Activated CD4-positive, alpha-beta T cell treated with anti-CD3 and anti-CD28 coated beads, Interleukin-2, amount 50 U/mL, for 16 hours (primary cell): ENCODE results near the gene SNX13.
"Not testable (repeated sequence)": the region's sequence is repeated elsewhere in the genome, so short reads cannot be mapped to it uniquely, and the experiment has no call there.

Source experiments
- DNase-seq: peaks from one replicate; pipeline ENCODE4 v3.0.0-alpha.2; 2020

The SNX13 gene

DNA sequence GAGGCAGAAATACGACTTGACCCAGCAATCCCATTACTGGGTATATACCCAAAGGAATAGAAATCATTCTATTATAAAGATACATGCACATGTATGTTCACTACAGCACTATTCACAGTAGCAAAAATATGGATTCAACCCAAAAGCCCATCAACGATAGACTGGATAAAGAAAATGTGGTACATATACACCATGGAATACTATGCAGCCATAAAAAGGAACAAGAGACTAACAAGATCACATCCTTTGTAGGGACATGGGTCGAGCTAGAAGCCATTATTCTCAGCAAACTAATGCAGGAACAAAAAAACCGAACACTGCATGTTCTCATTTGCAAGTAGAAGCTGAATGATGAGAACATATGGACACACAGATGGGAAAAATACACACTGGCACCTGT lies 31.0 kb downstream of the SNX13 start:
- not testable (repeated sequence) for DNase-seq

DNA sequence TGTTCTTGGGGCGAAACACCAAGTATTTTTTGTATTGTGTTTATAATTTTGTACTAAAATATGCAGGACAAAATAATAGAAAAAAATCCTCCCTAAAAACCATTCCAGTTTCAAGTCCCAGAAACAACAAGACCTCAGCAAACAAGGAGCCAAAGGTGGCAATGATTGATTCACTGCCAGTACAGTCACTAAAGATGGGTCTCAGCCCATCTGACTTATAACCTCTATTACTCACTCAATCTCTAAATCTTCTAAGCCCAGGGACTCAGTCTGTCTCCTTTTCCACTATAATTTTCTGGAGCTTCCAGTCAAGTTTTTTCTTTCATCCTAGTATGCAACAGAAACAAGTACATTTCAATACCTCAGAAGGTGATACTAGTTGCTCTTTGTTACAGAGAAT lies 33.3 kb downstream of the SNX13 start:
- DNase-seq, result no peak

DNA sequence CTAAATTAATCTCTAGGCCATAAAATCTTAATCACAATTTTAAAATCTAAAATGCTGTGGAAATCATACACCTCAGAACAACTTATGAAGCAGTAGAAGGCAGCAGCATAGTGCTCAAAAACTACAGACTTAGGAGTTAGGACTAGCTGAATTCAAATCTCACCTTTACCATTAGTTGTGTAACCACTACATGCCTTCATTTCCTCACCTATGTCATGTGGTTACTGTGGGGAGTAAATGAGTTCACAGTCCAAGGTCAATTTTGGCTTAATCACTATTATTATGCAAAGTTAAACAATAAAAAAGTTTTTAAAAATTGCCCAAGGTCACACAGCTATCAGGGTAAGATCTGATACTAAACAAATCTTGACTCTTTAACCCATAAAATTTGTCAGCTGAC lies 37.0 kb downstream of the SNX13 start:
- peak; percentile 10 for DNase-seq

DNA sequence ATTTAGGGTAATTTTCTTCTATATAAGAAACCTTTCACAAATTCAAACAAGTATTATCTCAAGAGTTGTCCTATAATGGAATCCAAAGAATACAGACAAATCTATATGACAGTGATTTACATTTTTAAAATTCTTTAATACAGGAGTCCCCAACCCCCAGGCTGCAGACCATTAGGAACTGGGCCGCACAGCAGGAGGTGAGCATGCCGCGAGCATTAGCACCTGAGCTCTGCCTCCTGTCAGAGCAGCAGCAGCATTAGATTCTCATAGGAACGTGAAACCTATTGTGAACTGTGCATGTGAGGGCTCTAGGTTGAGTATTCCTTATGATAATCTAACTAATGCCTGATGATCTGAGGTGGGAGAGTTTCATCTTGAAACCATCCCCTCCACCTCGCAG lies 37.7 kb downstream of the SNX13 start:
- DNase-seq, result no peak

DNA sequence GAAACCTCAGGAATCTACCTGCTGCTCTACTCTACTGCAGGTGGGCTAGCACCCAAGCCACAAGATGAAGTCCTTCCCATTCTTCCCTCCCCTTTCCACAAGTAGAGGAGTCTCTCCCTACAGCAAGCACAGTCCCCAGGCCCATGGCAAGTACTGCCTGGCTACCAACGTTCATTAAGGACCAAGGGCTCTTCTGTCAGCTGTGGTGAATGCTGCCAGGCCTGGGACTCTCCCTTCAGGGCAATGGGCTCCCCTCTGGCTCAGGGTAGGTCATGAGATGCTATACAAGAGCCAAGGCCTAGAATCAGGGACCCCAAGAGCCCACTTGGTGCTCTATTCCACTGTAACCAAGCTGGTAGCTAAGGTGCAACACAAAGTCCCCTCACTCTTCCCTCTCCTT lies 39.8 kb downstream of the SNX13 start:
- DNase-seq, result no peak

DNA sequence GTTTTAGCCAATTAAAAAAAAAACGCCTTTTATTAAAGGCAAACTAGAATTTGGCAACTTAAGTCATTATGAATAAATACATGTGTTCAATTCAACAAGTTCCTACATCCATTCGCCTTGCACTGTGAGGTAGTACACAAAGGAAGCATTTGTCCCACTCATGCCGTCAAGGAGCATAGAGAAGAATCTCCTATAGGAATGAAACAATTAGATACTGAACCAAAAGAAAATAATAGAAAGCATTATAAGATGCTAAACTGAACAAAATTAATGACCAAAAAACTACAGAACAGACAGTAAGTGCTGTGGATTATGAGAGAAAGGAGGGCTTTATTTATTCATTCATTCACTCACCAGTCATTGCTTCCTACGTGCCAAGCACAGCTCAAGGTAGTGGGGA lies 42.2 kb downstream of the SNX13 start:
- no peak for DNase-seq

DNA sequence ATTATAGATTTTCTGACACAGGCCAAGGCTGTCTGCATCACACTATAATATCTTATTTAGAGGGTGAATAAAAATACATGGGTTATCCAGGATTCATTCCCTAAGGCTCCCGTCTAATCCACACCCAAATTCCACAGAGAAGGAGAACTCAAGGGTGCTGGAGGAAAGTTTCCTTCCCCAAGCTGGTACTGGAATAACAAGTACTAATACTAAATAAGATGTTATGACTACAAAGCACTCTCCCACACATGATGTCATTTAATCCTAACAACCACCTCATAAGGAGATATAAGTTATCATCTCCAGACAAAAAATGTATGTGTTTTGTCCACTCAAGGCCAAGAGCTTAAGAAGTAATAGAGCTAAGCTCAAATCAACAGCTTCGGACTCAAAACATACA lies 53.0 kb downstream of the SNX13 start:
- DNase-seq, result no peak

DNA sequence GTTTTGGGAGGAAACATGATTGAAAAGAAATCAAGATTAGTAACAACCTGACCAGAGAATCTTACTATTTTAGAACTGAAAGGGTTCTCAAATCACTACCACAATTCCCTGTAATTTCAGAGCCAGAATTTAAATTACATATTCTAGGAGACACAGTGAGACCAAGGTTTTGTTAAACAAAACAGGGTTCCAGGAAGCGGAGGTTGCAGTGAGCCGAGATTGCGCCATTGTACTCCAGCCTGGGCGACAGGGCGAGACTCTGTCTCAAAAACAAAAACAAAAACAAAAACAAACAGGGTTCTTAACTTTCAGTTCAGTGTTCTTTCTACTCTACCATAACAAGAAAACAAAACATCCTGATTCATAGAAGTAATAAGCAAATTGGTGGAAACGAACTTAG lies 57.6 kb downstream of the SNX13 start:
- DNase-seq, result no peak

DNA sequence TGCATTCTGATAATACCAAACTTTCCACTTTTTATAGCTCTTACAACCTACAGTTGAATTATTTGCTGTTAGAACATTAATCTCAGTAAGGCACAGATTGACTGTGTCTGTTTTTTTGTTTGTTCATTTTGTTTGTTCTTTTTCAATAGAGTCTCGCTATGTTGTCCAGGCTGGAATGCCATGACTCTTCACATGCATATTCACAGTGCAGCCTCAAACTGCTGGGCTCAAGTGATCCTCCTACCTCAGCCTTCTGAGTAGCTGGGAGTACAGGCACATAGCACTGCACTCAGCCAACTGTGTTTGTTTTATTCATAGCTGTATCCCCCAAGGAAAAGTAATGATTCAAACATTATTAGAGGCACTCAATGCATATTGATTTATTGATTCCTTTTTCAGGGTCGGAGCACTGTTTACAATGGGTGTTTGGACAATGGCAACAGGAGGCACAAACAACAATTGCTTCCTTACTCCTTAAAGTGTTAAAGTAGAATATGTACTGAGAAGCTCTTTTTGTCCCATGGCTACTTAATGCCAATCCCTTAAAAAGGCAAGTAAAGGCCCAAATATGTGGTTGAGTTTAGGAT lies 61.1 kb downstream of the SNX13 start:
- DNase-seq, result no peak

DNA sequence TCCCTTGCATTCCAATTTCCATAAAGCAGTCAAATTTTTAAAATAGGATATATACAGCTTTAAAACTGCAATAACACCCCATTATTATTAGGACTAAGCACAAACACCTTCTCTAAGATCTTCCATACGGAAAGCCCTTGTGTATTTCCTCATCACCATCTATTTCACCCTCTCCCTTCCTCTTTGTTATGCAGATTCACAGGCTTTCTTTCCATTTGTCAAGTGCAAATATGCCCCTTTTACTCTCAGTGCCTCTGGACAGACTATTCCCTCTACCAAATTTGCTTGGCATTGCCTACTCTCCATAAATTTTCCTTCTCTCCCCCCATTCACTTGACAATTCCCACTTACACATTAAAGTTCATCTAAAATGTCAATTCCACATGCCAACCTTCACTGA lies 61.7 kb downstream of the SNX13 start:
- no peak for DNase-seq

DNA sequence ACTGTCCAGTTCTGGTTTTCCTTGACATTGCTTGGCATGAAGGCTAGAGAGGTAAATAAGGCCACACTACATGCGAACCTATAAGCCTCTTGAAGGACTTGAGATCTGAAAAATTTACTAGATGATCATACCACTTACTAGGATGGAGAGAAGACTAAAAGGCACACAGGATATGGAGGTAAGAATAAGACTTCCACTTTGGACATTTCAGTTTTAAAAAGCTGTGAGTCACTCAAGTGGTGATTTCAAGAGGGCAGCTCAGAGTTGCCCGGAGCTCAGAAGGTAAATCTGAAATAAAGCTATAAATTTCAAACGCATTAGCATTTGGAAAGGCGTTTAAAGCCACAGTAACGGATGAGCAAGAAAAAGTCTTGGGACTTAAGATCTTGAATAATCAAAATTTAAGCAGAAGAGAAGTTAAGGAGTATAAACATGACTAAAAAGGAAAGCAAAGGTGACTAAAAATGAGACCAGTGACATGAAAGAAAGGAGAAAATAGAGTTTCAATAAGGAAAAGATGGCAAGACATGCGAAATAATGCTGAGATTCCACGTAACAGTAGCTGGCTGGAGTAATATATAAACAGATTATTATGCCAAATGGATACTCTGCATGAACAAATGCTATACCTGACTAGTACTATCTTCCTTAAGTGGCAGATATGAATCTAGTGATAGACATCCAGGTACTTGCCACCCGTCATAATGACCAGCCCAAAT lies 68.3 kb downstream of the SNX13 start:
- DNase-seq, result peak; percentile 75

DNA sequence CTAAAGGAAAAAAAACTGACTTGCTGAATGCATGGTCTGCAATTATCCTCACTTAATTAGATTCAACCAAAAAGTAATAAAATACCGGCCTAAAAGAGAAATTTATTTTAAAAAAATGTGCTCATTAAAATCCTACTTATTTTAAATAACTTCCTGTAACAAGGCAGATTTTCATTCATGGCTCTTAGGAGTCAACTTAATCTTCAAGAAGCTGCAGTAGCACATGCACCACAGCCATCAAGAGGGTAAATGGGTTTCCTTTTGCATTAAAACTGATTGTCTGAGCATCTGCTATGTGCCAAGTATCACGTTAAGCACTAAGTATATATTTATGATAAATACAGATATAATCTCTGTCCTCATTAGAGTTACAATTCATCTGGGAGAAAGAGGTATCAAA lies 69.9 kb downstream of the SNX13 start:
- no peak for DNase-seq

DNA sequence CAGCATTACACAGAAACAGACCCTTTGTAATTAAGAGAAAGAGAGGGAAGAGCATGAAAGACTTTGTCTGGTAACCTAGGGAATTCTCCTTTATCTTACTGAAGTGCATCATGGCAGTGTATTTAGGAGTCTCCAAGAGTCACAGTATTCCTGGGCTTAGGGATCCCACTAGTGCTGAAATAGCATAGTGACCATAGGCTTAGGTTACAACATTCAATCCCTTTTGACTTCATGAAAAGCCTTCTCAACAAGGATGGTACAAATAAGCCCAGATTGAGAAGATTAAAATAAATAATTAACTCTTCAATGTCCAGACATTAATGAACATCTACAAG lies 76.5 kb downstream of the SNX13 start:
- DNase-seq, result no peak

DNA sequence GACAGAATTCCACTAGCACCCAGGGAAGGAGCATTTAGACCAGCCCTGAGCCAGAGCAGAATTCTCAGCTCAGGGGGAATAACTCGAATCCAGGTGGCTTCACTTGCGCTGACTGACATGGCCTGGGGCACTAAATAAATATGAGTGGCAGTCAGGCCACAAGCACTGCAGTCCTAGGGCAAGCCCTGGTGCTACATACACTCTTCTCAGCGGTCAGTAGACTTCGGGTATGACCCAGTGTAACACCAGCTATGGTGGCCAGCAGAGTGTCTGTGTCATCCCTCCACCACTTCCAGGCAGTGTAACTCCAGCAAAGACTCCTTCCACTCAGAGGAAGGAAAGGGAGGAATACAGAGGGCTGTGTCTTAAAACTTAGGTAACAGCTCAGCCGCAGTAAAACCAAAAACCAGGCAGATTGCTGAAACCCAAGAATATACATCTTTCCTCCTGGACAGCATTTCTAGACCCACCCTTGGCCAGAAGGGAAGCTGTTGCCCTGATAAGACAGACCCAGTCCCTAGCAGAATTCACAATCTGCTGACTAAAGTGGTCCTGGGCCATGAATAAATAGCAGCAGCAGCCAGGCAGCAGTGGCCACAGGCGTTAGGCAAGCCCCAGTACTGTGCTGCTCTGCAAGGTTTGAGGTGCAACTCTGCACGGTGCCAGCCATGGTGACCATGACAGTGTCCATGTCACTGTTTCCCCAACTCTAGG lies 77.0 kb downstream of the SNX13 start:
- DNase-seq, result no peak

DNA sequence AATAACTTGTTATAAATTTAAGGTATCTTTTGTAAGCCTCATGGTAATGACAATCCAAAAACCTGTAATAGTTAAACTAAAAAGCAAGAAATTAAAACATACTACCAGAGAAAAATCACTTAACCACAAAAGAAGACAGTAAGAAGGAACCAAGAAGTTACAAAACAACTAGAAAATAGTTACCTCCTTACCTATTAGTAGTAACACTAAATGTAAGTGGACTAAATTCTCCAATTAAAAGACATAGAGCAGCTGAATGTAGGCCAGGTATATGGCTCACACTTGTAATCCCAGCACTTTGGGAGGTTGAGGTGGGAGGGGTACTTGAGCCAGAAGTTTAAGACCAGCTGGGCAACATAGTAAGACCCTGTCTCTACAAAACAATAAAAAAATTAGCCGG lies 84.0 kb downstream of the SNX13 start:
- no peak for DNase-seq

DNA sequence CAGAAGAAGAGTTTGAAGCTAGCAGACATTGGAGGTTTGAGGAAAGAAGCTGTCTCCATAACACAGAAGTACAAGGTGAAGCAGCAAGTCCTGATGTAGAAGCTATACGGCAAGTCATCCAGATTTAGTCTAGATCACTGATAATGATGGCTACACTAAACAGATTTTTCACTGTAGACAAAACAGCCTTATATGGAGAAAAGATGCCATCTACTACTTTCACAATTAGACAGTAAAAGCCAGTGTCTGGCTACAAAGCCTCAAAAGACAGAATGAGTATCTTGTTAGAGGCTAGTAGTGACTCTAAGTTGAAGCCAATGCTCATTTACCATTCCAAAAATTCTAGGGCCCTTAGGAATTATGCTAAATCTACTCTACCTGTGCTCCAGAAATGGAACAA lies 85.1 kb downstream of the SNX13 start:
- DNase-seq, result peak; percentile 63

DNA sequence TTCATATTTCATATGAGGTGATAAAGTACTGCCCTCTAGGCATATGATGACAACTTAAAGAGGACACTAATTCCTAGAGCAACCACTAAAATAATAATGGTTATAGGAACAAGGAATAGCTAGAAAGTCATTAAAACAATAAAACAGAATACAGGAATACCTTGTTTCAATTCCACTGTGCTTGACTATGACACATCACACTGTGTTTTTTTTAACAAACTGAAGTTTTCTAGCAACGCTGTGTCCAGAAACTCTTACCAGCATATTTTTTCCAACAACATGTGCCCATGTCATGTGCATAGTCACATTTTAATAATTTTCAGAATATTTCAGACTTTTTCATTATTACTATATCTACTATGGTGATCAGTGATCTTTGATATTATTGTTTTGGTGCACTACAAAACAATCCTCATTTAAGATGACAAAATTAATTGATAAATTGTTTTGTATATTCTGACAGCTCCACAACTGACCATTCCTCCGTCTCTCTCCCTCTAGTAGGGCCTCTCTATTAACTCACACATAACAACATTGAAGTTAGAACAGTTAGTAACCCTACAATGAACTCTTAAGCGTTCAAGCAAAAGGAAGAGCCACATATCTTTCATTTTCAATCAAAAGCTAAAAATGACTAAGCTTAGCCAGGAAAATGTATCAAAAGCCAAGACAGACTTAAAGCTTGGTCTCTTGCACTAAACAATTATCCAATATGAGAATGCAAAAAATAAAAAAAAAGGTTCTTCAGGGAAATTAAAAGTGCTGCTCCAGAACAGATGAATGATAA lies 85.8 kb downstream of the SNX13 start:
- DNase-seq, result peak; percentile 54

DNA sequence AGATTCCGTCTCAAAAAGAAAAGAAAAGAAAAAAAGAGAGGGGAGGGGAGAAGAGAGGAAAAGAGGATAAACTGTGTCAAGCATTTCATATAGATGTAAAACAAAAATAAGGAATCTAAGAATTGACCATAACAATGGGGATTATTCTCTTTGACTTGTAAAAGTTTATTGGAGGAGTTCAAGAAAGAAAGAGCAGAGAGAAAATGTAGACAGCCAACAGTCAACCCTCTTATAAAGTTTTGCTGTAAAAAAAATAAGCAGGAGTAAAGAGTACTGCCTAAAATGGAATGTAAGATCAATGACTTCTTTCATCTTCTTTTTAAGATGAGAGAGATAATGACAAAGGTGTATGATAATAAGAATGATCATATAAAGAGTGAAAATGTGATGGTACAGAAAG lies 87.9 kb downstream of the SNX13 start:
- DNase-seq, result no peak

DNA sequence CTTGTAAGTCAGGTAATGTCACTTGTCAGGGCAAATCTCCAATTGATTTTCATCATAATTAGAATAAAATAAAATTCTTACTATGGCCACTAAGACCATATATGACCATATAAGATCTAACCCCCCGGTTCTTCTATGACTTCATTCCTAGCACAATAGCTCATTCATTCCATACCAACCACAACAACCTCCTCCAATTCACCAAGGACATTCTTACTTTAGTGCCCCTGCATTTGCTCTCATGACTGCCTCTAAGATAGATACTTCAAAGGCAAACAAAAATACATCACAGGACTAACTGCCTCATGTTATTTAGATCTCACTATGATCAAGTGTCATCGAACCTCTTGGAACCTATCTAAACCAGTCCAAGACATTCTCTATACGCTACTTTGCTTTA lies 90.8 kb downstream of the SNX13 start:
- DNase-seq, result no peak

DNA sequence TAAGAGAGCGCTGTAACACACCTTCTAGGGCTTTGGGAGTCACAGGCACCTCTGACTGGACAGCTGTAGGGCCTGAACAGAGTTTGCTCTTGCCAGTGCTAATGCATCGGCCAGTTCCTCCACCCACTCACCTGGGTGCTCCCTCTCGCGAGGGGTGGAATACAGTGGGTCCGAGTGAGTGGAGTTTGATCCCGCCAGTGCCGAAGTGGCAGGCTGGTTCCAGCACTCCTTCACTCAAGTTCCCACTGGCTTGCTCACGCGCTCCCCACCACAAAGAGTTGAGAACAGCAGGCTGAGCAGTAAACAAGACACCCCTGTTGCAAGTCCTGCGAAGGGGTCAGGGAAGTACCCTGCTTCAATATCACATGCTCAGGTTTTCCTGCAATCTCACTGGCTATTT lies 91.8 kb downstream of the SNX13 start:
- no peak for DNase-seq

DNA sequence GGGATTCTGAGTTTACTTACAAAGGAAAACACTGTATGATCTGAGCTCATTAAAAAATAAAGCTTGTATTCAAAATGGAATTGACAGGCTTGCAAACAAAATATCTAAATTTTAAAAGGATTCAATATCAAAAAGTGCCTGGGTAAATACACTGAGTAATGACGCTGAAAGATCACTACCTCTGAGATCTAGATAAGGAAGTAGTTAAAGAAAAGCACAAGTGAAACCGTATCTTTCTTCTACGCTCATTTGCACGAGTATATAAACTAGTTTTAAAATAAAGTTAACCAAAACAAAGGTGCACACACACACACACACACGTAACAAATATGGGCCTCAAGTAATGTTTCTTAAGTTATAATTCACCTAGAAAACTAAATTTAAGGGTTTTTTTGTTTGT lies 93.4 kb downstream of the SNX13 start:
- DNase-seq, result no peak

DNA sequence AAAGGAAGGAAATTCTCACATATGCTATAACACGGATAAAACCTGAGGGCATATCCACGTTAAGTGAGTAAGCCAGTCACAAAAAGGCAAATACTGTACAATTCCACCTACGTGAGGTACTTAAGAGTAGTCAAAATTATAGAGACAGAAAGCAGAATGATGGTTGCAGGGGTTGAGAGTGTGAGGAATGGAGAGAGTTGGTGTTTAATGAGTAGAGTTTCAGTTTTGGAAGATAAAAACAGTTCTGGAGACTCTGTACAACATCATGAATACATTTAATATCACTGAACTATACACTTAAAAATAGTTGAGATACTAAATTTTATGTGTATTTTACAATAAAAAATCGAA lies 95.1 kb downstream of the SNX13 start:
- no peak for DNase-seq

DNA sequence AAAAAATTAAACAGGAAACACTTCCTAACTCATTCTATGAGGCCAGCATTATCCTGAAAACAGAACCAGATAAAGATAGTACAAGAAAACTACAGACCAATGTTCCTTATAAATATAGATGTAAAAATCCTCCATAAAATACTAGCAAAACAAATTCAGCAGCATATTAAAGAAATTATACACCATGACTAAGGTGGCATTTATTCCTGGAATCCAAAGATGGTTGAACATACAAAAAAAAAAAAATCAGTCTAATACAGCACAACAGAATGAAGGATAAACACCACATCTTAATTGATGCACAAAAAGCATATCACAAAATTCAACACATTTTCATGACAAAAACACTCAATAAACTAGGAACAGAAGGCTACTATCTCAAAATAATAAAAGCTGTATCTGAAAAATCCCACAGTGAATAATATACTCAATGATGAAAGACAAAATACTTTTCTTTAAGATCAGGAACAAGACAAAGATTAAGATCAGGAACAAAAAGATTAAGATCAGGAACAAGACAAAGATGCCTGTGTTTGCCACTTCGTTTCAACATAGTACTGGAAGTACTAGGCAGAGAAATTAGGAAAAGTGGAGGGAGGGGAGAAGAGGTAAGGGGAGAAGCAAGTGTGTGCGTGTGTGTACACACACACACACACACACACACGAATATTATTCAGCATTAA lies 95.6 kb downstream of the SNX13 start:
- no peak for DNase-seq
